GM12878 (cell line): ENCODE data around the gene MYO9B. TPM values are rescaled to one million over a fixed set of nuclear protein-coding genes. Genes with fewer than 3 reads are reported as not detected.
A peak's percentile ranks its signal among the peaks of the same experiment; 100 is the strongest.

Experiments
- CTCF ChIP-seq, 3 experiments: IDR thresholded peaks in 2 of 3; conservative IDR thresholded peaks in 1 of 3; 2 replicates each; pipeline ENCODE4 v1.5.1; 2011; ENCODE audit warnings: low read depth in 3 of 3, low read length in 3 of 3, mild to moderate bottlenecking in 3 of 3, control low read depth in 2 of 3, moderate library complexity in 2 of 3, inconsistent platforms in 1 of 3, mixed read lengths in 1 of 3; ENCODE audit not compliant: control insufficient read depth in 2 of 3, insufficient read depth in 1 of 3; ENCODE audit errors: extremely low read depth in 1 of 3
- NKRF ChIP-seq: fragments of 450-650 bp; conservative IDR thresholded peaks from 2 replicates; pipeline ENCODE4 v1.6.1; 2017; ENCODE audit warnings: mild to moderate bottlenecking, moderate library complexity
- SMAD5 ChIP-seq: IDR thresholded peaks from 2 replicates; pipeline ENCODE4 v1.6.1; 2016; ENCODE audit warnings: antibody characterized with exemption, low read depth
- SP1 ChIP-seq: IDR thresholded peaks from one replicate; pipeline ENCODE4 v1.6.1; 2011; ENCODE audit warnings: low read depth, low read length
- TCF12 ChIP-seq: IDR thresholded peaks from 2 replicates; pipeline ENCODE4 v1.6.1; 2011; ENCODE audit warnings: low read depth, mild to moderate bottlenecking, low read length
- polyA plus RNA-seq, 11 experiments: library from polyadenylated mRNA; depleted of rRNA in 4 of 11; unstranded in 6 of 11; stranded (reverse) in 5 of 11; fragments of >200 nt; fragmentation: Nextera tagmentation in 4 of 11; fragmentation: Illumina TruSeq in 1 of 11; extraction: Ambion mirVana in 4 of 11; extraction: Trizol in 1 of 11; gene quantifications; 1 replicate in 1 of 11; 2 replicates in 10 of 11; pipeline versions ENCODE4 v1.2.1 to v1.2.3, GENCODE V29; 2011 to 2016; ENCODE audit warnings: inconsistent platforms in 2 of 11, missing spikeins in 2 of 11, low read depth in 1 of 11
- total RNA-seq, 4 experiments: library from RNA; depleted of rRNA in 3 of 4; stranded (reverse); fragments of >200 nt in 3 of 4; fragmentation: Illumina TruSeq in 1 of 4; extraction: Trizol in 1 of 4; gene quantifications; 2 replicates each; pipeline versions ENCODE4 v1.2.1 to v1.2.3, GENCODE V29; 2013 to 2021

The MYO9B gene
- total and polyA plus RNA-seq, 10 of the 15 experiments (the other 5 are each of a cell fraction or from before 2014, with no cell fraction given): 5.4 to 165 (median 45.8) TPM

GRCh38 chr19:17226002-17226933 lies 150.7 kb downstream of the MYO9B start, which contains the start of gene OCEL1 (continued):
- no peak for TF ChIP-seq CTCF (IDR thresholded peaks at IDR 0.05 in 2 of 3, conservative IDR thresholded peaks at IDR 0.05 in 1 of 3; ENCODE audit: control insufficient read depth in 2 of 3, extremely low read depth in 1 of 3, insufficient read depth in 1 of 3, low read depth in 3 of 3, low read length in 3 of 3)
- no peak; the same call in 1 of the 2 replicates for TF ChIP-seq SMAD5
- peak; percentile 50 for TF ChIP-seq NKRF
- TF ChIP-seq TCF12: no peak
- TF ChIP-seq SP1: peak; percentile 84
